Fibroblast of villous mesenchyme (primary cell): ENCODE data around the gene C16orf95. TPM values are rescaled to one million over a fixed set of nuclear protein-coding genes. Genes with fewer than 3 reads are reported as not detected.

Experiments used
- DNase-seq: peaks from one replicate; pipeline ENCODE4 v3.0.0-alpha.2; 2010; ENCODE audit warnings: low read depth
- H3K4me3 ChIP-seq: 2 replicates; pipeline ENCODE4 v1.5.1; 2011; ENCODE audit warnings: low read depth, mild to moderate bottlenecking, low read length
- CTCF ChIP-seq: IDR thresholded peaks from 2 replicates; pipeline ENCODE4 v1.5.1; 2012; ENCODE audit warnings: low read depth, mild to moderate bottlenecking, low read length; ENCODE audit not compliant: insufficient read depth
- total RNA-seq: library from RNA; depleted of rRNA; stranded (reverse); fragments of >200 nt; gene quantifications from 2 replicates; pipeline ENCODE4 v1.2.3, GENCODE V29; 2012

Gene C16orf95
- total RNA-seq, 1 donor, result 4.7 TPM

- no peak for DNase-seq
- TF ChIP-seq CTCF, result no peak
- no peak overlapping the region for H3K4me3 ChIP-seq
Measured at GRCh38 chr16:87336434-87337240, 19.4 kb upstream of the C16orf95 start.

GRCh38 chr16:87335625-87336433 lies 18.6 kb upstream of the C16orf95 start:
- no peak for TF ChIP-seq CTCF
- no peak for DNase-seq
- no peak overlapping the region for H3K4me3 ChIP-seq

- TF ChIP-seq CTCF, result no peak
- no peak for DNase-seq
- no peak overlapping the region for H3K4me3 ChIP-seq
Measured at GRCh38 chr16:87334651-87335624, 17.7 kb upstream of the C16orf95 start.

GRCh38 chr16:87333581-87334331 lies 16.6 kb upstream of the C16orf95 start:
- DNase-seq, result no peak
- no peak for TF ChIP-seq CTCF
- H3K4me3 ChIP-seq, result no peak overlapping the region

GRCh38 chr16:87333101-87333500 lies 15.9 kb upstream of the C16orf95 start:
- no peak overlapping the region for H3K4me3 ChIP-seq
- no peak for DNase-seq
- no peak for TF ChIP-seq CTCF

GRCh38 chr16:87332150-87332549 lies 15.0 kb upstream of the C16orf95 start:
- no peak for TF ChIP-seq CTCF
- peak; percentile 23 for DNase-seq

More at GRCh38 chr16:87332150-87332549, 15.0 kb upstream of the C16orf95 start:
- no peak overlapping the region for H3K4me3 ChIP-seq
